Liver (tissue), 9 donors: ENCODE measurements around the gene ABCC8. TPM values are rescaled to one million over a fixed set of nuclear protein-coding genes. Genes with fewer than 3 reads are reported as not detected.
A peak's percentile ranks its signal among the peaks of the same experiment; 100 is the strongest.

ENCODE experiments used
- DNase-seq: peaks from one replicate; pipeline ENCODE4 v3.0.0-alpha.2; 2017; ENCODE audit warnings: low spot score
- H3K27ac ChIP-seq, 2 donors: one replicate each; pipeline ENCODE4 v1.7.0; 2013; ENCODE audit warnings: inconsistent platforms in 2 of 2, low read length in 2 of 2, control low read depth in 1 of 2, low read depth in 1 of 2, mild to moderate bottlenecking in 1 of 2
- H3K27me3 ChIP-seq, 4 donors: one replicate each; pipeline versions ENCODE4 v1.6.1 to v1.7.0; 2013; ENCODE audit warnings: low read length in 3 of 4, inconsistent platforms in 1 of 4, mild to moderate bottlenecking in 1 of 4, moderate library complexity in 1 of 4; ENCODE audit not compliant: control insufficient read depth in 4 of 4, insufficient read depth in 4 of 4
- H3K36me3 ChIP-seq, 4 donors: one replicate each; pipeline versions ENCODE4 v1.6.1 to v1.7.0; 2013; ENCODE audit warnings: low read length in 3 of 4, mild to moderate bottlenecking in 3 of 4, low read depth in 1 of 4, moderate library complexity in 1 of 4; ENCODE audit not compliant: control insufficient read depth in 4 of 4, insufficient read depth in 3 of 4
- H3K4me1 ChIP-seq, 4 donors: one replicate each; pipeline versions ENCODE4 v1.6.1 to v1.7.0; 2013; ENCODE audit warnings: low read length in 3 of 4, mild to moderate bottlenecking in 3 of 4, moderate library complexity in 1 of 4; ENCODE audit not compliant: control insufficient read depth in 4 of 4, insufficient read depth in 4 of 4
- H3K4me3 ChIP-seq, 3 donors: one replicate each; pipeline versions ENCODE4 v1.6.1 to v1.7.0; 2013; ENCODE audit warnings: low read length in 3 of 3, control low read depth in 1 of 3, low read depth in 1 of 3, mild to moderate bottlenecking in 1 of 3
- H3K9ac ChIP-seq, 2 donors: one replicate each; pipeline ENCODE4 v1.7.0; 2013; ENCODE audit warnings: low read length in 2 of 2, mild to moderate bottlenecking in 2 of 2, moderate library complexity in 2 of 2, control low read depth in 1 of 2, low read depth in 1 of 2
- H3K9me3 ChIP-seq, 4 donors: one replicate each; pipeline versions ENCODE4 v1.6.1 to v1.7.0; 2013; ENCODE audit warnings: low read length in 3 of 4; ENCODE audit not compliant: control insufficient read depth in 4 of 4
- ATF3 ChIP-seq: IDR thresholded peaks from 2 replicates; pipeline ENCODE4 v1.6.1; 2016; ENCODE audit warnings: antibody characterized with exemption
- CTCF ChIP-seq: fragments of 150-350 bp; IDR thresholded peaks from 2 replicates; pipeline ENCODE4 v1.5.1; 2017; ENCODE audit warnings: improper control_type of control experiment, low read depth, low read length; ENCODE audit not compliant: missing input control
- EGR1 ChIP-seq, 2 donors: IDR thresholded peaks; 2 replicates each; pipeline ENCODE4 v1.6.1; 2016 to 2018; ENCODE audit warnings: antibody characterized with exemption in 2 of 2, low read depth in 2 of 2
- FOXA1 ChIP-seq: IDR thresholded peaks from 2 replicates; pipeline ENCODE4 v1.6.1; 2016; ENCODE audit warnings: antibody characterized with exemption
- FOXA2 ChIP-seq: IDR thresholded peaks from 2 replicates; pipeline ENCODE4 v1.6.1; 2016; ENCODE audit warnings: antibody characterized with exemption
- GABPA ChIP-seq, 2 donors: IDR thresholded peaks in 1 of 2; conservative IDR thresholded peaks in 1 of 2; 2 replicates each; pipeline ENCODE4 v1.6.1; 2016; ENCODE audit warnings: antibody characterized with exemption in 2 of 2, mild to moderate bottlenecking in 1 of 2, moderate library complexity in 1 of 2
- HNF4A ChIP-seq, 2 donors: conservative IDR thresholded peaks; 2 replicates each; pipeline ENCODE4 v1.6.1; 2016; ENCODE audit warnings: antibody characterized with exemption in 2 of 2, mild to moderate bottlenecking in 2 of 2
- HNF4G ChIP-seq: IDR thresholded peaks from 2 replicates; pipeline ENCODE4 v1.6.1; 2016; ENCODE audit warnings: antibody characterized with exemption
- MAX ChIP-seq: IDR thresholded peaks from 2 replicates; pipeline ENCODE4 v1.6.1; 2016; ENCODE audit warnings: antibody characterized with exemption
- NR2F2 ChIP-seq: IDR thresholded peaks from 2 replicates; pipeline ENCODE4 v1.6.1; 2016; ENCODE audit warnings: antibody characterized with exemption
- RAD21 ChIP-seq, 2 donors: IDR thresholded peaks; 2 replicates each; pipeline ENCODE4 v1.6.1; 2016; ENCODE audit warnings: antibody characterized with exemption in 2 of 2, mild to moderate bottlenecking in 2 of 2
- REST ChIP-seq: IDR thresholded peaks from 2 replicates; pipeline ENCODE4 v1.6.1; 2016; ENCODE audit warnings: antibody characterized with exemption, mild to moderate bottlenecking
- RXRA ChIP-seq, 2 donors: IDR thresholded peaks; 2 replicates each; pipeline ENCODE4 v1.6.1; 2017 to 2018; ENCODE audit warnings: antibody characterized with exemption in 2 of 2, mild to moderate bottlenecking in 1 of 2
- SP1 ChIP-seq: IDR thresholded peaks from 2 replicates; pipeline ENCODE4 v1.6.1; 2018; ENCODE audit warnings: antibody characterized with exemption, mild to moderate bottlenecking
- TAF1 ChIP-seq: conservative IDR thresholded peaks from 2 replicates; pipeline ENCODE4 v1.6.1; 2016; ENCODE audit warnings: antibody characterized with exemption, mild to moderate bottlenecking
- YY1 ChIP-seq: IDR thresholded peaks from 2 replicates; pipeline ENCODE4 v1.6.1; 2016; ENCODE audit warnings: antibody characterized with exemption, mild to moderate bottlenecking
- ZBTB33 ChIP-seq: IDR thresholded peaks from 2 replicates; pipeline ENCODE4 v1.6.1; 2016; ENCODE audit warnings: antibody characterized with exemption
- WGBS: extraction: QIAGEN DNeasy Blood & Tissue Kit; methylation state at CpG from one replicate; pipeline ENCODE4 v1.1.7; 2013; 5-methylcytosine and 5-hydroxymethylcytosine counted together
- polyA plus RNA-seq, 2 donors: library from polyadenylated mRNA; stranded (reverse) in 1 of 2; unstranded in 1 of 2; fragments of 200-250 nt in 1 of 2; fragments of >200 nt in 1 of 2; fragmentation: Nextera tagmentation in 1 of 2; extraction: Ambion mirVana in 1 of 2; gene quantifications; one replicate each; pipeline versions ENCODE4 v1.2.1 to v1.2.3, GENCODE V29; 2013 to 2015
- total RNA-seq, 2 donors: library from RNA; depleted of rRNA; stranded (reverse); fragments of >200 nt; gene quantifications; one replicate each; pipeline ENCODE4 v1.2.3, GENCODE V29; 2014
- donor health status: healthy.
- donor health status: healthy.
- donor health status: healthy.
- donor health status: healthy.
- donor health status: healthy.

ABCC8 gene
- total and polyA plus RNA-seq, 4 donors, result 0.16 to 0.25 TPM; not detected in 2

GRCh38 chr11:17385492-17385891 lies 91.2 kb downstream of the ABCC8 start:
- no peaks in the 10 kb centered on the region for H3K36me3 ChIP-seq
- H3K27ac ChIP-seq, result no peak overlapping the region
- TF ChIP-seq HNF4G, result no peak
- no peak for TF ChIP-seq FOXA1
- no peak for TF ChIP-seq SP1
- TF ChIP-seq CTCF, result no peak
- TF ChIP-seq TAF1, result no peak
- no peak for TF ChIP-seq YY1
- TF ChIP-seq NR2F2, result no peak
- TF ChIP-seq ATF3, result no peak
- no peak for TF ChIP-seq HNF4A (conservative IDR thresholded peaks at IDR 0.05)
- no peak for TF ChIP-seq REST
- no peak for TF ChIP-seq EGR1 (IDR thresholded peaks at IDR 0.05; ENCODE audit: low read depth in 2 of 2)
- no peak for TF ChIP-seq RXRA (IDR thresholded peaks at IDR 0.05)
- TF ChIP-seq FOXA2, result no peak
- H3K27me3 ChIP-seq, result no peaks in the 10 kb centered on the region
- H3K9me3 ChIP-seq, result no peaks in the 10 kb centered on the region
- H3K9ac ChIP-seq, result no peak overlapping the region
- peaks cover 0 to 3% (median 1%) of the 10 kb centered on the region in 4 donors for H3K4me1 ChIP-seq
- 88% methylated on average over 5 of the region's 5 CpGs for WGBS
- H3K4me3 ChIP-seq, result no peak overlapping the region
- no peak for DNase-seq

GRCh38 chr11:17384002-17384511 lies 92.6 kb downstream of the ABCC8 start:
- H3K9me3 ChIP-seq, result peaks cover 0 to 4% (median 2%) of the 10 kb centered on the region in 4 donors
- TF ChIP-seq RXRA (IDR thresholded peaks at IDR 0.05) (no peak), SP1 (no peak), ZBTB33 (no peak), GABPA (IDR thresholded peaks at IDR 0.05 in 1 of 2, conservative IDR thresholded peaks at IDR 0.05 in 1 of 2) (no peak), RAD21 (IDR thresholded peaks at IDR 0.05) (peak; percentile 96 to 99), MAX (no peak), YY1 (no peak), CTCF (peak; percentile 90), EGR1 (IDR thresholded peaks at IDR 0.05; ENCODE audit: low read depth in 2 of 2) (no peak)
- no peak overlapping the region for H3K4me3 ChIP-seq
- no peak overlapping the region for H3K27ac ChIP-seq
- DNase-seq, result peak; percentile 75
- H3K36me3 ChIP-seq, result no peaks in the 10 kb centered on the region
- no peaks in the 10 kb centered on the region for H3K27me3 ChIP-seq
- no peak overlapping the region for H3K9ac ChIP-seq
- 45% methylated on average over 6 of the region's 6 CpGs for WGBS
- peaks cover 0 to 3% (median 1%) of the 10 kb centered on the region in 4 donors for H3K4me1 ChIP-seq
